A673 (cell line): ENCODE measurements around the gene RNF215. TPM values are rescaled to one million over a fixed set of nuclear protein-coding genes. Genes with fewer than 3 reads are reported as not detected.

Experiments used
- BruUV-seq: library from RNA; stranded (reverse); fragments of 400-500 nt; replicated peaks from 2 replicates; lab custom pipeline; 2021; lab: Mats Ljungman, UMichigan
- CTCF ChIA-PET: fragments of 300-600 bp; sonication (Branson Sonifier 250); formaldehyde crosslinking; loops from one replicate; lab custom pipeline; 2022; ENCODE audit warnings: antibody characterized with exemption; lab: Charles Lee
- POLR2A ChIA-PET: fragments of 300-600 bp; sonication (Branson Sonifier 250); formaldehyde crosslinking; loops from one replicate; lab custom pipeline; 2022; ENCODE audit warnings: antibody characterized with exemption; ENCODE audit not compliant: low non-redundant PET; lab: Charles Lee
- DNase-seq: peaks from one replicate; pipeline ENCODE4 v3.0.0-alpha.2; 2015; ENCODE audit warnings: low spot score
- H3K27ac ChIP-seq: fragments of 200-600 bp; sonication (generic); 2 replicates; pipeline ENCODE4 v1.5.1; 2016; ENCODE audit warnings: mixed run types, low read depth, mild to moderate bottlenecking, mixed read lengths, antibody characterized with exemption, low read length; ENCODE audit not compliant: poor library complexity, severe bottlenecking
- H3K27me3 ChIP-seq: fragments of 200-600 bp; sonication (generic); replicated peaks from 2 replicates; pipeline ENCODE4 v1.6.1; 2017; ENCODE audit warnings: mixed run types, low read depth, mild to moderate bottlenecking, mixed read lengths, antibody characterized with exemption, low read length; ENCODE audit not compliant: insufficient read depth, poor library complexity
- H3K36me3 ChIP-seq: fragments of 200-600 bp; sonication (generic); 2 replicates; pipeline ENCODE4 v1.6.1; 2016; ENCODE audit warnings: mixed run types, mild to moderate bottlenecking, mixed read lengths, antibody characterized with exemption, low read length; ENCODE audit not compliant: insufficient read depth, poor library complexity, severe bottlenecking
- H3K4me1 ChIP-seq: fragments of 200-600 bp; sonication (generic); 2 replicates; pipeline ENCODE4 v1.6.1; 2017; ENCODE audit warnings: mixed run types, mild to moderate bottlenecking, mixed read lengths, antibody characterized with exemption, low read length; ENCODE audit not compliant: insufficient read depth, poor library complexity, severe bottlenecking
- H3K4me3 ChIP-seq: fragments of 200-600 bp; sonication (generic); 2 replicates; pipeline ENCODE4 v1.5.1; 2016; ENCODE audit warnings: low read depth, mixed run types, mild to moderate bottlenecking, mixed read lengths, low read length; ENCODE audit not compliant: poor library complexity, severe bottlenecking
- H3K9me3 ChIP-seq: fragments of 200-600 bp; sonication (generic); 2 replicates; pipeline ENCODE4 v1.6.1; 2016; ENCODE audit warnings: mixed run types, low read depth, mild to moderate bottlenecking, mixed read lengths, antibody characterized with exemption, low read length; ENCODE audit not compliant: poor library complexity, severe bottlenecking
- EZH2 ChIP-seq: fragments of 200-600 bp; sonication (generic); IDR thresholded peaks from 2 replicates; pipeline ENCODE4 v1.6.1; 2017; ENCODE audit warnings: borderline replicate concordance, low read depth, mild to moderate bottlenecking, mixed read lengths, antibody characterized with exemption, low read length; ENCODE audit not compliant: poor library complexity, severe bottlenecking
- intact Hi-C: fragments of 100-400 bp; cut with micrococcal nuclease; formaldehyde crosslinking; loops from one replicate; pipeline ENCODE4 v1.10.0; 2022; ENCODE audit not compliant: unreplicated experiment
- total RNA-seq: library from RNA; stranded (reverse); gene quantifications from 2 replicates; pipeline ENCODE4 v1.2.3, GENCODE V29; 2021
- TF ChIP-seq, protein P1 (sequence below): fragments of 300-800, 200-600 bp; sonication (generic); conservative IDR thresholded peaks from 2 replicates; pipeline ENCODE4 v1.5.1; 2017; ENCODE audit warnings: low read depth, mild to moderate bottlenecking, antibody characterized with exemption, low read length, moderate library complexity, mixed read lengths

The RNF215 gene
- total RNA-seq, 1 experiment from 2014 or later, result 18.9 TPM

DNA sequence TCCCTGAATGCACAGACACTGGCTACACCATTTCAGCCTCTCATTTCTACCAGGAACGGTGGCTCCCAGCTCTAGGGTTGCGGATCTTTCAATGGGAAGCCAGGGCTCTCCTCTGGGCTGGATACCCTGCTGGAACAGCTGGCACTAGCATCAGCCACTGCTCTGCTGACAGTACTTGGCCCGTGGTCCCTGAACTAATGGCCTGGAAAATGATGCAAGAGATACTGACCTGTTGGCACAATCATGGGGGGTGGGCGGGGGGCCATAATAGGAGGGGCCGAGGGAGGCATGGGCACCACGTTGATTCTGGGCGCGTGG lies 49.8 kb downstream of the RNF215 start:
- no peaks in the 10 kb centered on the region for H3K9me3 ChIP-seq
- peaks cover 96% of the 10 kb centered on the region for H3K36me3 ChIP-seq
- no peak overlapping the region for H3K27ac ChIP-seq
- no peak for TF ChIP-seq EZH2
- TF ChIP-seq, protein P1, sequence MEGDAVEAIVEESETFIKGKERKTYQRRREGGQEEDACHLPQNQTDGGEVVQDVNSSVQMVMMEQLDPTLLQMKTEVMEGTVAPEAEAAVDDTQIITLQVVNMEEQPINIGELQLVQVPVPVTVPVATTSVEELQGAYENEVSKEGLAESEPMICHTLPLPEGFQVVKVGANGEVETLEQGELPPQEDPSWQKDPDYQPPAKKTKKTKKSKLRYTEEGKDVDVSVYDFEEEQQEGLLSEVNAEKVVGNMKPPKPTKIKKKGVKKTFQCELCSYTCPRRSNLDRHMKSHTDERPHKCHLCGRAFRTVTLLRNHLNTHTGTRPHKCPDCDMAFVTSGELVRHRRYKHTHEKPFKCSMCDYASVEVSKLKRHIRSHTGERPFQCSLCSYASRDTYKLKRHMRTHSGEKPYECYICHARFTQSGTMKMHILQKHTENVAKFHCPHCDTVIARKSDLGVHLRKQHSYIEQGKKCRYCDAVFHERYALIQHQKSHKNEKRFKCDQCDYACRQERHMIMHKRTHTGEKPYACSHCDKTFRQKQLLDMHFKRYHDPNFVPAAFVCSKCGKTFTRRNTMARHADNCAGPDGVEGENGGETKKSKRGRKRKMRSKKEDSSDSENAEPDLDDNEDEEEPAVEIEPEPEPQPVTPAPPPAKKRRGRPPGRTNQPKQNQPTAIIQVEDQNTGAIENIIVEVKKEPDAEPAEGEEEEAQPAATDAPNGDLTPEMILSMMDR, result no peak
- no TSS peak for BruUV-seq
- no peak overlapping the region for H3K4me3 ChIP-seq
- H3K4me1 ChIP-seq, result no peaks in the 10 kb centered on the region
- CTCF ChIA-PET, result no interaction called here
- H3K27me3 ChIP-seq, result no peaks in the 10 kb centered on the region
- POLR2A ChIA-PET, result no interaction called here
- intact Hi-C loops, result no loop called here
- DNase-seq, result no peak

DNA sequence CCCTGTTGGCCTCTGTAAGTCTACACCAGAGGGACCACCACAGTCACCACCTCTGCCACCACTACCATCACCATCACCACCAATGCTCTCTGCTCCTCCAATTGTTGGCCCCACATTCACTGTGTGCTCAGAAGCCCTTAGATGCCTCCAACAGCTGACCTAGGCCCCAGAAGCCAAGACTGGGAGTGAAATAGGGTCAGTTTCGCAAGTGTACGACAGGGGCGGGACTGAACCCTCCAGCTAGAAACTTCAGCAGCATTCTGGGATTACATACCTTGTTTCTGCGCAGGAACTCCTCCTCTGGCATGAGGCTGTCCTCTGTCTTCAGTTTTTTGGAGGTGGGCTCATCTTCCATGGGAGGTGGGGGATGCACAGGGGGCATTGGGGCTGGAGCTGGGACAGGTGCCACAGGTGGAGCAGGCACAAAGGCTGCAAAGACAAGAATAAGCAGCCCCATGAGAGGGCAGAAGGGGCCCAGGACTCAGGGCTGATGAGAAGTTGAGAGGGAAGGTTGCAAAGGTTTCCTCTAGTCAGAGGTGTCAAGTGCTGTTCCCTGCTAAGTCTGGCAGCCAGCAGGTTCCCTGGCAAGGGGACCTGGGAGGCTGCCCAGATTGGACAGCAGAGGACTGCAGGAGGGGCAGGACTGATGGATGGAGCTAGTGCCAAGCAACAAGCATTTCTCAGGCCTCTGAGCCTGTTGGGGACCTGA lies 50.3 kb downstream of the RNF215 start:
- POLR2A ChIA-PET, result no interaction called here
- CTCF ChIA-PET, result no interaction called here
- no TSS peak for BruUV-seq
- TF ChIP-seq, protein P1, result no peak
- TF ChIP-seq EZH2, result no peak
- Histone ChIP-seq H3K36me3 (peaks cover 94% of the 10 kb centered on the region), H3K4me1 (no peaks in the 10 kb centered on the region), H3K4me3 (no peak overlapping the region), H3K27ac (no peak overlapping the region), H3K27me3 (no peaks in the 10 kb centered on the region), H3K9me3 (no peaks in the 10 kb centered on the region)
- DNase-seq, result no peak
- intact Hi-C loops, result no loop called here

DNA sequence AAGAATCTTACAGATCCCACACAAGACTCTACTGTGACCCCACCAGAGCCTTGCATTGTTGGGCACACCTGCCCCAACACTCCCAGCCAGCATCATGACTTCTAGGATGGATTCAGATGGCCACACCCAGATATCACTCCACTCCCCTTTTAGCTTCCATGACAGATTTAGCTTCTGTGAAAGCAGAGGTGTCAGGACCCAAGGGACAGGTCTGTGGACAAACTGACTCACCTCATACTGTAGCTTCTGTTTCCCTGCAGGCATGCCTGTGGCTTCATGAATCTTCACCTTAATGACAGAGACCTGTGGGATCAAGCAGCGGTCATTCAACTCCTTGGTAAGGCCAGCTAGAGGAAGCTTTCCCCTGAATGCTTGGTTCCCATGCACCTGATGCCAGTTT lies 52.0 kb downstream of the RNF215 start:
- Histone ChIP-seq H3K36me3 (peaks cover 84% of the 10 kb centered on the region), H3K4me1 (no peaks in the 10 kb centered on the region), H3K9me3 (no peaks in the 10 kb centered on the region), H3K27me3 (no peaks in the 10 kb centered on the region), H3K4me3 (no peak overlapping the region), H3K27ac (no peak overlapping the region)
- no peak for TF ChIP-seq EZH2
- TF ChIP-seq, protein P1, result no peak
- no peak for DNase-seq
- POLR2A ChIA-PET, result no interaction called here
- BruUV-seq, result no TSS peak
- CTCF ChIA-PET, result no interaction called here
- intact Hi-C loops, result no loop called here
